Measurements from ENCODE around the gene ZNF391.

DNA sequence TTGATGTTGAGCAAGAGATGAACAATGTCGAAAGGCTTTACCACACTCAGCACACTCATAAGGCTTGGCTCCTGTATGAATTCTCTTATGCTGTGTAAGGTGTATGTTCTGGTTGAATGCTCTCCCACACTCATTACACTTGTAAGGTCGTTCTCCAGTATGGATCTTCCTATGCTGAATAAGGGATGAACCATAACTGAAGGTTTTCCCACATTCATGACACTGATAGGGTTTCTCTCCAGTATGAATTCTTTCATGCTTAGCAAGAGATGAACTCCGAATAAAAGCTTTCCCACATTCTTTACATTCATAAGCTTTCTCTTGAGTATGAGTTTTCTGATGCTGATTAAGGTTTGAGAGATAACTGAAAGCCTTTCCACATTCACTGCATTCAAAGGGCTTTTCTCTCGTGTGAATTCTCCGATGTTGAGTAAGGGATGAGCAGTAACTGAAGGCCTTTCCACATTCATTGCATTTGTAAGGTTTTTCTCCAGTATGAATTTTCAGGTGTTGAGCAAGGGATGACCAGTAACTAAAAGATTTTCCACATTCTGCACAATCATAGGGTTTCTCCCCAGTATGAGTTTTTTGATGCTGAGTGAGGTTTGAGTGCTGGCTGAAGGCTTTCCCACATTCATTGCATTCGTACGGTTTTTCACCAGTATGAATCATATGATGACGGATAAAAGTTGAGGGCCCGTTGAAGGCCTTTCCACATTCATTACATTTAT is 63.3 kb downstream of the ZNF391 start:
- TF ChIP-seq, protein P1, sequence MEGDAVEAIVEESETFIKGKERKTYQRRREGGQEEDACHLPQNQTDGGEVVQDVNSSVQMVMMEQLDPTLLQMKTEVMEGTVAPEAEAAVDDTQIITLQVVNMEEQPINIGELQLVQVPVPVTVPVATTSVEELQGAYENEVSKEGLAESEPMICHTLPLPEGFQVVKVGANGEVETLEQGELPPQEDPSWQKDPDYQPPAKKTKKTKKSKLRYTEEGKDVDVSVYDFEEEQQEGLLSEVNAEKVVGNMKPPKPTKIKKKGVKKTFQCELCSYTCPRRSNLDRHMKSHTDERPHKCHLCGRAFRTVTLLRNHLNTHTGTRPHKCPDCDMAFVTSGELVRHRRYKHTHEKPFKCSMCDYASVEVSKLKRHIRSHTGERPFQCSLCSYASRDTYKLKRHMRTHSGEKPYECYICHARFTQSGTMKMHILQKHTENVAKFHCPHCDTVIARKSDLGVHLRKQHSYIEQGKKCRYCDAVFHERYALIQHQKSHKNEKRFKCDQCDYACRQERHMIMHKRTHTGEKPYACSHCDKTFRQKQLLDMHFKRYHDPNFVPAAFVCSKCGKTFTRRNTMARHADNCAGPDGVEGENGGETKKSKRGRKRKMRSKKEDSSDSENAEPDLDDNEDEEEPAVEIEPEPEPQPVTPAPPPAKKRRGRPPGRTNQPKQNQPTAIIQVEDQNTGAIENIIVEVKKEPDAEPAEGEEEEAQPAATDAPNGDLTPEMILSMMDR (IDR thresholded peaks at IDR 0.05): no peak
- TF ChIP-seq POLR2A (IDR thresholded peaks at IDR 0.05): no peak

Data from lower leg skin (tissue), 3 donors.